CD4-positive, alpha-beta T cell (primary cell): ENCODE data around the gene RALGPS1. TPM values are rescaled to one million over a fixed set of nuclear protein-coding genes. Genes with fewer than 3 reads are reported as not detected.

Source experiments
- ATAC-seq: fragments of 200-7000 bp; cut with Tn5 transposase; one replicate; pipeline ENCODE4 v1.10.0; 2022; ENCODE audit warnings: mild to moderate bottlenecking; ENCODE audit not compliant: poor library complexity
- CTCF ChIA-PET: fragments of 350-600 bp; sonication (Branson Sonifier 250); formaldehyde crosslinking; loops from one replicate; lab custom pipeline; 2021; ENCODE audit warnings: antibody characterized with exemption, inconsistent platforms; lab: Charles Lee
- POLR2A ChIA-PET: fragments of 350-600 bp; sonication (Branson Sonifier 250); formaldehyde crosslinking; loops from one replicate; lab custom pipeline; 2021; ENCODE audit warnings: antibody characterized with exemption, inconsistent platforms; lab: Charles Lee
- DNase-seq, 14 experiments: peaks; one replicate each; pipeline ENCODE4 v3.0.0-alpha.2; 2013 to 2020; ENCODE audit warnings: mixed read lengths in 2 of 14
- H3K27ac ChIP-seq, 2 donors: one replicate each; pipeline versions ENCODE4 v1.5.1 to v1.7.0; 2013; ENCODE audit warnings: low read length in 2 of 2, low read depth in 1 of 2, mild to moderate bottlenecking in 1 of 2
- H3K27me3 ChIP-seq, 2 experiments: 1 replicate in 1 of 2; 2 replicates in 1 of 2; pipeline versions ENCODE4 v1.6.1 to v1.7.0; 2013; ENCODE audit warnings: low read length in 2 of 2, control low read depth in 1 of 2, mild to moderate bottlenecking in 1 of 2, moderate library complexity in 1 of 2; ENCODE audit not compliant: insufficient read depth in 2 of 2, control insufficient read depth in 1 of 2
- H3K36me3 ChIP-seq: one replicate; pipeline ENCODE4 v1.6.1; 2013; ENCODE audit warnings: low read length, control low read depth; ENCODE audit not compliant: insufficient read depth
- H3K4me1 ChIP-seq: one replicate; pipeline ENCODE4 v1.6.1; 2013; ENCODE audit warnings: low read length, control low read depth; ENCODE audit not compliant: insufficient read depth
- H3K4me3 ChIP-seq: one replicate; pipeline ENCODE4 v1.5.1; 2013; ENCODE audit warnings: mild to moderate bottlenecking, low read length, moderate library complexity
- H3K9me3 ChIP-seq, 2 experiments: 1 replicate in 1 of 2; 2 replicates in 1 of 2; pipeline versions ENCODE4 v1.6.1 to v1.7.0; 2013; ENCODE audit warnings: low read length in 2 of 2, mild to moderate bottlenecking in 2 of 2, control low read depth in 1 of 2, moderate library complexity in 1 of 2; ENCODE audit not compliant: control insufficient read depth in 1 of 2, insufficient read depth in 1 of 2
- H3K27ac Mint-ChIP-seq: one replicate; pipeline ENCODE4 v1.8.0; 2020; ENCODE audit warnings: mixed read lengths
- H3K27me3 Mint-ChIP-seq: one replicate; pipeline ENCODE4 v1.8.0; 2021; ENCODE audit warnings: mixed read lengths
- H3K36me3 Mint-ChIP-seq: one replicate; pipeline ENCODE4 v1.8.0; 2021; ENCODE audit warnings: low read depth, mixed read lengths
- H3K4me1 Mint-ChIP-seq: one replicate; pipeline ENCODE4 v1.8.0; 2021; ENCODE audit warnings: low read depth, mixed read lengths
- H3K4me3 Mint-ChIP-seq: one replicate; pipeline ENCODE4 v1.8.0; 2020; ENCODE audit warnings: mild to moderate bottlenecking, mixed read lengths
- H3K9me3 Mint-ChIP-seq: one replicate; pipeline ENCODE4 v1.8.0; 2020; ENCODE audit warnings: mixed read lengths
- CTCF ChIP-seq: fragments of 200-600 bp; IDR thresholded peaks from one replicate; pipeline ENCODE4 v1.8.0; 2022; ENCODE audit warnings: antibody characterized with exemption, mild to moderate bottlenecking
- intact Hi-C, 2 experiments: fragments of 100-400 bp; cut with DNase I in 1 of 2; cut with micrococcal nuclease in 1 of 2; formaldehyde crosslinking; loops; one replicate each; pipeline versions ENCODE4 v1.15.1 to v1.9.0; 2023 to 2025; cut with DNase I, micrococcal nuclease
- total RNA-seq, 174 experiments: library from RNA in 2 of 174; stranded (reverse) in 2 of 174; gene quantifications; one replicate each; pipeline ENCODE4 v1.2.3 and lab custom pipeline; 2021 to 2026

The RALGPS1 gene
- total RNA-seq, 2 experiments from 2014 or later, result 5.8 to 6.3 TPM

- Mint-ChIP-seq H3K27me3 (no peaks in the 10 kb centered on the region), H3K4me1 (peaks cover 20% of the 10 kb centered on the region), H3K27ac (no peak overlapping the region), H3K36me3 (no peaks in the 10 kb centered on the region), H3K9me3 (no peaks in the 10 kb centered on the region), H3K4me3 (no peak overlapping the region)
- CTCF ChIA-PET, result interaction anchor here (1.9 kb wide), 1 partner anchor 222 kb away, joined by 5 read pairs; no protein-coding TSS in a partner anchor
- ATAC-seq, result peak; percentile 48
- no peaks in the 10 kb centered on the region for H3K4me1 ChIP-seq
- POLR2A ChIA-PET, result interaction anchor here (0.6 to 1.2 kb wide), 2 partner anchors 12 to 220 kb away, joined by 3 read pairs; no protein-coding TSS in a partner anchor
- no peak for TF ChIP-seq CTCF
- no peaks in the 10 kb centered on the region for H3K9me3 ChIP-seq
- no peaks in the 10 kb centered on the region for H3K36me3 ChIP-seq
- no peaks in the 10 kb centered on the region for H3K27me3 ChIP-seq
- intact Hi-C loops, result no loop called here
- H3K4me3 ChIP-seq, result no peak overlapping the region
- H3K27ac ChIP-seq, result no peak overlapping the region
- peak in 2 of 14 experiments; percentile 2 to 10 for DNase-seq
Measured at GRCh38 chr9:127162046-127162863, 247.7 kb downstream of the RALGPS1 start.

- H3K27me3 ChIP-seq, result no peaks in the 10 kb centered on the region
- H3K27ac ChIP-seq, result no peak overlapping the region
- H3K4me1 Mint-ChIP-seq, result peaks cover 20% of the 10 kb centered on the region
- H3K9me3 ChIP-seq, result no peaks in the 10 kb centered on the region
- H3K4me3 Mint-ChIP-seq, result no peak overlapping the region
- no peak overlapping the region for H3K4me3 ChIP-seq
- no peaks in the 10 kb centered on the region for H3K27me3 Mint-ChIP-seq
- POLR2A ChIA-PET, result interaction anchor here (0.6 to 1.2 kb wide), 2 partner anchors 12 to 221 kb away, joined by 3 read pairs; no protein-coding TSS in a partner anchor
- intact Hi-C loops, result no loop called here
- no peaks in the 10 kb centered on the region for H3K36me3 ChIP-seq
- ATAC-seq (no peak), DNase-seq (no peak)
- H3K4me1 ChIP-seq, result no peaks in the 10 kb centered on the region
- CTCF ChIA-PET, result no interaction called here
- no peaks in the 10 kb centered on the region for H3K9me3 Mint-ChIP-seq
- TF ChIP-seq CTCF, result no peak
- no peak overlapping the region for H3K27ac Mint-ChIP-seq
- H3K36me3 Mint-ChIP-seq, result no peaks in the 10 kb centered on the region
Measured at GRCh38 chr9:127162864-127163365, 248.3 kb downstream of the RALGPS1 start.

GRCh38 chr9:127163409-127163808, 248.8 kb downstream of the RALGPS1 start:
- peaks cover 20% of the 10 kb centered on the region for H3K4me1 Mint-ChIP-seq
- Histone ChIP-seq H3K27me3 (no peaks in the 10 kb centered on the region), H3K36me3 (no peaks in the 10 kb centered on the region), H3K9me3 (no peaks in the 10 kb centered on the region), H3K4me3 (no peak overlapping the region), H3K27ac (no peak overlapping the region), H3K4me1 (no peaks in the 10 kb centered on the region)
- no peaks in the 10 kb centered on the region for H3K9me3 Mint-ChIP-seq
- CTCF ChIA-PET, result no interaction called here
- intact Hi-C loops, result no loop called here
- POLR2A ChIA-PET, result no interaction called here
- no peaks in the 10 kb centered on the region for H3K27me3 Mint-ChIP-seq
- no peak overlapping the region for H3K4me3 Mint-ChIP-seq
- ATAC-seq, result peak; percentile 21
- no peak for TF ChIP-seq CTCF
- peak in 2 of 14 experiments; percentile 12 to 26 for DNase-seq
- no peaks in the 10 kb centered on the region for H3K36me3 Mint-ChIP-seq
- H3K27ac Mint-ChIP-seq, result no peak overlapping the region
